ENCODE data around the gene GLRX.

GLRX gene

GRCh38 chr5:95773335-95774059 lies 49.0 kb downstream of the GLRX start:
- no peak for DNase-seq

- DNase-seq: no peak
Observed at GRCh38 chr5:95771892-95772291, 50.6 kb downstream of the GLRX start.

- no peak for DNase-seq
Observed at GRCh38 chr5:95770830-95771708, 51.5 kb downstream of the GLRX start.

GRCh38 chr5:95768731-95769130 lies 53.8 kb downstream of the GLRX start:
- no peak for DNase-seq

GRCh38 chr5:95763941-95764340 lies 58.6 kb downstream of the GLRX start:
- DNase-seq: no peak

All from NCI-H446 treated with DMSO at 0.1 percent for 48 hours (cell line).